ENCODE results near the gene GPT2.
A peak's percentile ranks its signal among the peaks of the same experiment; 100 is the strongest.
"Not testable (repeated sequence)": the region's sequence is repeated elsewhere in the genome, so short reads cannot be mapped to it uniquely, and the experiment has no call there.

Gene GPT2

DNA sequence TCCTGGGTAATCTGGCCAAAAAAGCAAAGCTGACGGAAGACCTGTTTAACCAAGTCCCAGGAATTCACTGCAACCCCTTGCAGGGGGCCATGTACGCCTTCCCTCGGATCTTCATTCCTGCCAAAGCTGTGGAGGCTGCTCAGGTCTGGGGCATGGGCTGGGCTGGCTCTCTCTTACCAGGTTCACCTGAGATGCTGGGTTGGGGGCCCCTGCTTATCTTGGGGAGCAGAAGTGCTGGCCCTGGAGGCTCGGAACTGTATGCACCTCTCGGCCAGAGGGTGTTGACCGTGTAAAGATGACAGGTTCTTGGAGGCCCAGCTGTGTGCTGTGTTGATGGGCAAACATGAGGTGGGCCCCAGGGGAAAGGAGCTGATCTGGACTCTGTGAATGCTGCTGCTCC lies 40.2 kb downstream of the GPT2 start:
- no peak for DNase-seq

DNA sequence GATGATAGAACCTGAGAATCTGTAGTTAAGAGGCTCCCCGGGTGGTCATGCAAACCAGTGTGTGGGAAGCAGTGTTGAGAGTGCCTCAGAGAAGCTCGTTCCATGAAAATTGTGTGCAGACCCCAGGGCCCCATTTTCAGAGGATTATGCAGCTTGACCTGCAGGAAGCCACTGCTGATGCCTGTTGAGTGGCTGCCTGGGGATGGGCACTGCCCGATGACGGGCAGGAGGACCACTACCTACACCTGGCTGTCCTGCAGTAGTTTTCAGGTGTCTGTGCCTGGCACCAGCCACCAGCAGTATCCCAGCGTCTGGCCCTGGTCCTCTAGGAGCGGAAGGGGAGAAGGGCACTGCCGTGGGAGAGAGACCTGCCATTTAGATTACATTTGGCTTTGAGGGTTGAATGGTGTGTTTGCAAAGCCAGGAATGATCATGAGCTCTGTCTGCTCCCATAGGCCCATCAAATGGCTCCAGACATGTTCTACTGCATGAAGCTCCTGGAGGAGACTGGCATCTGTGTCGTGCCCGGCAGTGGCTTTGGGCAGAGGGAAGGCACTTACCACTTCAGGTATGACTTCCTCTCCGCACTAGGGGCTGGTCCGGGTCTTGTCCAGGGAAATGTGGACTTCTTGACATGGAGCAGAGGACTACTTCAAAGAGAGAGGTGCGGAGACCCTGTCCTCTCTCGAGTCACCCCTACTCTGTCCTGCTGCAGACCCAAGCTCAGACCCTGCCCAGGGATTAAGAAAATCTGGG lies 42.5 kb downstream of the GPT2 start:
- no peak for DNase-seq

DNA sequence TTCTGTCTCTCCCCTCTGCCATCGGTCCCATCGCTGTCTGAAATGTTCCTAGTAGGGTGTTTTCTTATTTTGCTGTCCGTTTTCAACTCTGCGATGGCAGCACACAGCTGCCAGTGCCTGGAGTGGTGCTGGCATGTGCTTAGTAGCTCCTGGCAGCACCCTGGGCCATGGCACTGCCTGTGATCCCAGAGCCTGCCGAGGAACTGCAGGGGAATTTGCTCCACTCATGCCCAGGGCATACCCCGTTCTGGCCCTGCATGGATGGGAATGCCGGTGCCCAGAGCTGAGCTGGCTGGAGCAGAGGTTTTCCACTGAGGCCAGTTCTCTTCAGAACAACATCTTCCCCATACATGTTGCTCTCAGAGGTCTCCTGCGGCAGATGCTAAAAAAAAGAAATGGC lies 43.1 kb downstream of the GPT2 start:
- DNase-seq: no peak

DNA sequence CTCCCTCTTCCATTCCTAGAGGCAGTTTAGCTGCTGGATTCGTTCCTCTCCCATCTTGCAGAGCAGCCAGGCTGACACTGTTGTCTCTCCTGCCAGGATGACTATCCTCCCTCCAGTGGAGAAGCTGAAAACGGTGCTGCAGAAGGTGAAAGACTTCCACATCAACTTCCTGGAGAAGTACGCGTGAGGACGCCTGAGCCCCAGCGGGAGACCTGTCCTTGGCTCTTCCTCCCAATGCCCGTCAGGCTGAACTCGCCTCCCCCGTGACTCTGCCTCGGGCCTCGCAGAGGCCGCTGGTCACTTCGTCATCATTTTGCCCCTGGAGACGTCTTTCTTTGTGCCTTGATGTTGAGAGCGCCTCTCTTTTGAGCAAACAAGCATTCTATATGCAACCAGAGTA lies 44.6 kb downstream of the GPT2 start:
- no peak for DNase-seq

DNA sequence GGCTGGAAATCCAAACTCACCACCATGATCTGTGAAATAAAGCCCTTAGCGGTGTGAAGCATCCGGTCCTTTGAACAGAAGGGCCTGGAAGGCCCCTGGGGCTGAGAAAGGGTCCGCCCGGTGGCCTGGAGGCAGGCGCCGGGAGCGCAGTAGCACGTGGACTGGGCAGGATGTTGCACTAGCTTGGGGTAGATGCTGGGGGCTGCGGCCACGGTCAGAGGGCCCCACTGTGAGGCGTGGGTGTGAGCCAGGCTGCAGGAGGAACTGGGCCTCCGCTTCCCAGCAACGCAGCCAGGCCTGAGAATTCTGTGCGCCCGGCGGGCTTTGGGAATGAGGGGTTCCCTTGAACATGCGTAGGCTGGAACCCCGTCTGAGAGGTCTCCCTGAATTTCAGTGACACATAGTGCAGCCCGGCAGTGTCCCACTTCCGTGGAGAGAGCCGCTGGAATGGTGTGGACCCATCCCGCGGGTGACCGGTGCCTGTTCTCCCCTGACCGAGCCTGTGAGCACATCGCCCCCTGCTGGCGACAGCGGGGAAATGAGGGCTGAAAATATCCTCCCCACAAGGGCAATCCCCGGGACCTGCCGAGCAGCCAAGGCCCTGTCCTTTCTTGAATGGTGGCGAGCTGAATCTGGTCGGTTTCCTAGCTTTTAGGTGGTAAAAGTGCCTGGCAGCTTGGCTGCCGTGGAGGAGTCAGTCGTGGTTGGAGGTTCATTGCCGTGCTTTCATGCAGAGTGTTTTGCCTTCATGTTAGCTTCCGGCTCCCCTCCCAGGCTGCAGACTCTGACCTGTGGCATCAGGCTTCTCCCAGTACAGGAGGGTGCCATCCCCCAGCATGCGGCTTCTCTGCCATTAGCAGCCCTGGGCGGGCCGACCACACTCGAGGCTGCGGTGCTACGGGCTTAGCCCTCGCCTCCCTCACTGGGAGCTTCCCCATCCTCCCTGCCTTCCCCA lies 45.5 kb downstream of the GPT2 start:
- DNase-seq: peak; percentile 66

DNA sequence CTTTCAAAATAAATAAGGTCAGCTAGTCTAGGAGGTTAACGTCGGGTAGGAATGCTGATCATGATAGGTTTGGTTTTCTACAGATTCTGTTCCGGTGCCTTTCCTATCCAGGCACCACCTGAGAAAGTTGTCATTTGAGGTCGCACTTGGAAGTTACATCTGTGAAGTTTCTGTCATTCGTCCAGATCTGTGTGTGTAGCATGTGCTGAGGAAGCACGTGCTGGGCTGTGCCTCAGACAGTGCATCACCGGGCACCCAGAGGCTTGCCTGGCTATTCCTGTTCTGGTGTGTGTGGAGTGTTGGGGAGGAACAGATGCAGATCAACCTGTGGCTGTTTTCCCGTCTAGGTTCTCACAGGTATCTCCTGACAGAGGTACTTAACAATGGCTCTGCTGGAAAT lies 46.7 kb downstream of the GPT2 start:
- DNase-seq: no peak

DNA sequence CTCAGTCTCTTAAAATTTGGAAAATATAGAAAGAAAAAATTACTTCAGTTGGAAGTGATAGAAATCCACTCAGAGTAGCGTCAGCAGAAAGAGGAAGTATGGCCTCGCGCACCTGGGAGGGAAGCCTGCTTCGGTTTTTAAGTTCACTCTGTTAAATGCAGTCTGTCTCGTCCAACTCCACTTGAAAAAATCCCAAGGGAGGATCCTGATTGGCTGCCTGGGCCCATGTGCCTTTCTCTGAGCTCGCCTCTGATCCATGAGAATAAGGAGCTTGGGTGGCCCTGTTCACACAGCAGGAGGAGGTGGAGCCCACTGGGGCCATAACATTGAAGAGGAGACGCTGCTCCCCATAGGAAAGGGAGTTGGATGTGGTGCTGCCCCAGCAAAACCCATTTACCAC lies 48.6 kb downstream of the GPT2 start:
- DNase-seq: no peak

DNA sequence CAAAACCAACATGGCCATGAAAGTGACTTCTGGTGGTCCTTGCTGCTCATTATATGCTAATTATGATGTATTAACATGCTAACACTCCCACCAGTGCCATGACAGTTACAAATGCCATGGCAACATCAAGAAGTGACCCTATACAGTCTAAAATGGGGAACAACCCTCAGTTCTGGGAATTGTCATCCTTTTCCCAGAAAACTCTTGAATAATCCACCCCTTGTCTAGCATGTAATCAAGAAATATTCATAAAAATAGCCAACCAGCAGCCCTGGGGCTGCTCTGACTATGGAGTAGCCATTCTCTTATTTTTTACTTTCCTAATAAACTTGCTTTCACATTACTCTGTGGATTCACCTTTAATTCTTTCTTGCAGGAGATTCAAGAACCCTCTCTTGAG lies 53.4 kb downstream of the GPT2 start:
- no peak for DNase-seq

DNA sequence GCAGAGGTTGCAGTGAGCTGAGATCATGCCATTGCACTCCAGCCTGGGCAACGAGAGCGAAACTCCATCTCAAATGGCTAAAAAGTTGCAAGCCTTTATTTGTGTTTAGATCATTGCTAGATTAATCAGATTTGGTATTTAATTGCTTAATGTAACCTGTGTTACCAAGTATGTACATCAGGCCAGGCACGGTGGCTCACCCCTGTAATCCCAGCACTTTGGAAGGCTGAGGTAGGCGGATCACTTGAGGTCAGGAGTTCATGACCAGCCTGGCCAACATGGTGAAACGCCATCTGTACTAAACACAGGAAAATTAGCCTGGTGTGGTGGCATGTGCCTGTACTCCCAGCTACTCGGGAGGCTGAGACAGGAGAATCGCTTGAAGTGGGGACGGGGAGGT lies 60.6 kb downstream of the GPT2 start:
- not testable (repeated sequence) for DNase-seq

DNA sequence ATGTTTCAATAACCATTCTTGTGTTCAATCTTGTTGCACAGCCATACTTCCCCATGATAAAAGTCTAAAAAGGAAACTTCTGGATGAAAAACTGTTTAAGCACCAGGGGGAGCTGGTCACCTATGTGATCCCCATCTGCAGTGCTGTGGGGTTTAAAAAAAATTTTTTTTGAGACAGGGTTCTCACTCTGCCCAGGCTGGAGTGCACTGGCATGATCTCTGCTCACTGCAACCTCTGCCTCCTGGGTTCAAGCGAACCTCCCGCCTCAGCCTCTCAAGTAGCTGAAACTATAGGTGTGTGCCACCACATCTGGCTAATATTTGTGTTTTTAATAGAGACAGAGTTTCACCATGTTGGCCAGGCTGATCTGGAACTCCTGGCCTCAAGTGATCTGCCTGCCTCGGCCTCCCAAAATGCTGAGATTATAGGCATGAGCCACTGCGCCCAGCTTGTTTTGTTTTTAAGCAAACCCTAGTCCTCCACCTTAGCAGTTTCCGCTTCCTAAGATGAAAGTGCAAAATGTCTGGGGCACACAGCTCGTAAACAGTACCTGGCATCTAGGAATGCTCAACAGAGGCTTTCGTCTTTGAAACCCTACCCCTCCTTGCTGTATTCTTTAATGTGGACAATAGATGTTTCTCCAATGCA lies 63.9 kb downstream of the GPT2 start:
- peak; percentile 13 for DNase-seq

DNA sequence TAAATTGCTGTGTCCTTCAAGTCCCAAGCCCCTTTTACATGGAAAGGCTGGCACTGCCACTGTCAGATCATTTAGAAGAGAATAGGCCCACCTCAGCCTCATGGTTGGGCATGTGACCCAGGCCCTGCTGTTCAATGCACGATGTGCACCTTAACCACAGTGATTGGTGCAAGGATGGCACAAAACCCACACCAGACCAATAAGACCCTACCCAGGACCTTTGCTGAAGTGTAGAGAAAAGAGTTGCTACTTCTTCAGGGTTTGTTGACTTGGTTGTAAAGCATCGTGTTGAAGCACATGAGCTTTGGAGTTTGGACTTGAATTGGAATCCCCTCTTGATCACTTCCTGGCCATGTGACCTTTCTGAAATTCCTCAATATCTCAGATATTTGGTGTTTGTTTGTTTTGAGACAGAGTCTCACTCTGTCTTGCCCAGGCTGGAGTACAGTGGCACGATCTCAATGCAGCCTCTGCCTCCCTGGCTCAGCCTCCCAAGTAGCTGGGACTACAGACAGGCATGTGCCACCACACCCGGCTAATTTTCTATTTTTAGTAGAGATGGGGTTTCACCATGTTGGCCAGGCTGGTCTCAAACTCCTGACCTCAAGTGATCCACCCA lies 64.5 kb downstream of the GPT2 start:
- no peak for DNase-seq

DNA sequence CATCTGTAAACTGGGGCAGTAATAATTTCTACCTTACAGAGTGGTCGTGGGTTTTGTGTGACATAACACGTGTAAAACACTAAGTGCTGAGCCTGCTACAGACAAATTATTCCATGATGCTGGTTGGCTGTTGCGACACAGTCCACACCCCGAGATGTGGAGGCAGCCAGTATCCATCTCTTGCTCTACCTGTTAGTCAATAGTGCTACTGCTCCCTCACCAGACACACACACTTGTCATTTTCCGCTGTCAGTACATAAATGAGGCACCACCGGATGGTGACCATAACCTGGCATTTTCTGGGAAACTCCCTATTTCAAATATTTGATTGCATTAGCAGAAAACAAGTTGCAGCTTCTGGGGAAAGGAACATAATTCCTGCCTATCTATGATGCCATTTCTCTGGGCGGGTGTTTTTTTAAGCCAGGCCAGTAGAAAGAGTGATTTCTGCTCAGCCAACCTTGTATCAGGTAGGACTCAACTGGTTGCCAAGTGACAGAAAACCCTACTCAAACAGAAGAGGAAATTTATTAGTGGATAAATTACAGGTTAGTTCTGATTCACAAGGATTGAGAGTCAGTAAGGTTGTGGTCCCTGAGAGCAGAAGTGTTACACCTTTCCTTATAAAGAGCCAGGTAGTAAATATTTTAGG lies 65.2 kb downstream of the GPT2 start:
- DNase-seq: peak; percentile 15

DNA sequence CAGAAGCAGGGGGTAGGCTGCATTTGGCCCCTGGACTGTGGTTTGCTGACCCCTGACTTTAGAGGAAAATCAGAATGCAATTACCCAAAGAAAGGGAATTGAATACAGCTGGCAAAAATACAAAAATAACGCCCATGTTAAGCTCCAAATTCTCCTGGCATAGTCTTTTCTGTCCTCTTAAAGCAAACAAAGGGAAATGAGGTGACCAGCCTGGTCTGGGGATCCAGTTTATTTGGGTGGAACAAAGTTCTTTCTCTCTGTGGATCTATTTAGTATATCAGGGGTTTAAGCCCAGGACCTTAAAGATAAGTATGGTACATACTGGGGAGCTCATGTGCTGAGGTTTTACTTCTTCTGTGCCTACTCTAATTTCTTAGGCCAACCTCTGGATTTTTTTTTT lies 65.8 kb downstream of the GPT2 start:
- DNase-seq: no peak

DNA sequence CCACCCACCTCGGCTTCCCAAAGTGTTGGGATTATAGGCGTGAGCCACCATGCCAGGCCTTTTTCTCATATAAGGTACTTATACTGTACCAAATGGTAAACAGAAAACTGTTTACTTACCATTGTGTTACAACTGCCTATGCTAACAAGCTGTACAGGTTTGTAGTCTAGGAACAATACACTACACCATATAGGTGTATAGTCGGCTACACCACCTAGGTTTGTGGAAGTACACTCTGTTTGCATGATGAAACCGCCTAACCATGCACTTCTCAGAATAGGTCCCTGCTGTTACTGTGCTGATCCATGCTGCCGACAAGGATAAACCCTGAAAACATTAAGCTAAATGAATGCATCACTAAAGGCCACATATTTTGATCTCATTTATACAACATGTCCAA lies 70.4 kb downstream of the GPT2 start:
- DNase-seq: no peak

DNA sequence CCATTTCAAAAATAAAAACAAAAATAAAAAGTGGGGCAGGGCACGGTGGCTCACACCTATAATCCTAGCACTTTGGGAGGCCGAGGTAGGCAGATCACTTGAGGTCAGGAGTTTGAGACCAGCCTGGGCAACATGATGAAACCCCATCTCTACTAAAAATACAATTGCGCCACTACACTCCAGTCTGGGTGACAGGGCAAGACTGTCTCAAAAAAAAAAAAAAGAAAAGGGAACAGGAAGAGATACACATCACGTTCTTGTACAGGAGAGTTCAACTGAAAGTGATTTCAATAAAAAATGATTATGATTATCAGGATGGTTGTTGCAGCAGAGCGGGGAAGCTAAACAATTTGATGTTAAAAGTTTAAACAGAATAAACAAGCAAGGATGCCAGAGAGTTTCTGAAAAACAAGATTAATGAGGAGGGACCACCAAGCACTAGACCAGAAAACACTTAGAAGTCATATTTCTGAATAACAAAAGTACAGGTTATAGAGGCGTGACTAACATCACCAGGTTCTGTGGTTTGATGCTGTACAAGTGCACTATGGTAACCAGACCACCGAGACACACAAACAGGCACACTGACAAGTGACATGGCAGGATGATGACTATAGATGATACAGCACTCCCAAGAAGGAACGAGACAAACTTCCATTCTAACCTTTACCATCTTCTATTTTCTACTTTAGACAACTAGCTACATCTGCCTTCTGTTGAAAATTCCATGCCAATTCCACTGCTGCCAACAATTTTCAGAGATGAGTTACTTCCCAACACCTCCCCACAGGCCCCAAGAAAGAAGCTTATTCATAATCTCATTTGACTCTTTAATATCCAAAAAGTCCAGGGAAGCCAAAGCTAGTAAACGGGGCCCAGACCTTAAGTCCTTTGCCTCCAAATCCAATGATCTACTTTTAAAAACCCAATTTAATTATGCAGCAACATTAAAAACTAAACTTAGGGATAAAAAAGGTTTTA lies 77.5 kb downstream of the GPT2 start:
- no peak for DNase-seq

DNA sequence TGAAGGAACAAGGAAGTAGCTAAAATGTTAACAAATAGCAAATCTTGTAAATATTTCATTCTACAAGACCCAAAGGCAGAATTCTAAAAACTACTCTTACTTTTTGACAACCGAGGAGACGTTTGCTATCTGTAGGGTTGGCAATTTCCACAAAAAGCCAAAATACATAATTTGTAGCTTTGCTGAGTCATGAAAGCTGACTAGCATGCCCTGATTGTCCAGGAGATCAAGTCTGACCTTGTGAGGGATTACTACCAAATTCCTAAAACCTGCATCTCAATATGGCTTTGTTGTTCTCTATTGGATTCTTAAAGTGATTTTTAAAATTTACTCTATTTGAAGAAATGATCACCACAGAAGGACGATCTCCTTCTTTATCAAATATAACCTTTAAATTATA lies 78.5 kb downstream of the GPT2 start:
- DNase-seq: no peak

DNA sequence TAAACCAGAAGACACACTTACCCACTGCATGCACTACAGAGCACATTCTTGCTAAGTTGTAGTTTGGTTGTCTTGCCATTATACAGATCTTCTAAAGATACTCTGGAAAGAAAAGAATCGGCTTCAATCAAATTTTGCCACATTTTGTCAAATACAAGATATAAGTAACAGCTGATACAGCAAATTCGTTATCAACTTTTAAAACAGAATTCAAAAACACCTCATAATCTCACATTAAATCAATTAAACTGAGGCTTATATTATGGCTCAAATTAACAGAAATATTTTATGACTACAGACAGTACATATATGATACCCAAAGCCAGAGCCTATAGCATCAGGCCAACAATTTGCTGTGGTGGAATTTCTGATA lies 83.9 kb downstream of the GPT2 start:
- DNase-seq: no peak

DNA sequence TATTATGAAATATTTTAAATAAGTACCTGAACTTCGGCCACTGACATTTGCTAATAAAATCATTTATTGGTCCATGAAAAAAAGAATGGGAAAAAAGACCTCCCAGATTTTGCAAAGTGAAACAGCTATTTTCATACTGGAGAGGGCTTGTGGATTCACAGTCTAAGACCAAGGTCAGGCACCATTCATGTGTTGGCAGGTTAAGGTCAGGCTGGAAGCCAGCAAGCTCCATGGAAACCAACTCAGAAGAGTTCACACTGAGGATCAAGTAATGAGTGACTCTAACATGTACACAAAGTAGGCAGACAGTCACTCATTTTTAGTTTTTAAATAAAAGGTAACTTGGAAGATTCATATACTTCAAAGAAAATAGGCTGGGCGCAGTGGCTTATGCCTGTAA lies 85.9 kb downstream of the GPT2 start:
- DNase-seq: no peak

DNA sequence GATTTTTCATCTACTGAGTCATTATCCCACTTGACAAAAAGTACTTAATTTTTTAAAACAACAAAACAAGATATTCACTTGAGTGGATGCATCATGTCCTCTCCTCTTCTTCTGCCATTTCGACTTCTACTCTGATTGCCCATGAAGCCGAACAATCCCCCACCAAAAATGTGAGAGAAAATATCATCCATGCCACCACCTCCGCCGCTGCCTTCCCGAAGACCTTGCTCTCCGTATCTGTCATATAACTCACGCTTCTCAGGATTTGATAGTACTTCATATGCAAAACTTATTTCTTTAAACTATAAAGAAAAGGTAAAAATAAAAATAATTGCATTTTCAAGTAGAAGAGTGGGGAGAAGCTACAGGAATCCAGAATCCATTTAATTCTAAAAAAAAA lies 87.1 kb downstream of the GPT2 start:
- no peak for DNase-seq

DNA sequence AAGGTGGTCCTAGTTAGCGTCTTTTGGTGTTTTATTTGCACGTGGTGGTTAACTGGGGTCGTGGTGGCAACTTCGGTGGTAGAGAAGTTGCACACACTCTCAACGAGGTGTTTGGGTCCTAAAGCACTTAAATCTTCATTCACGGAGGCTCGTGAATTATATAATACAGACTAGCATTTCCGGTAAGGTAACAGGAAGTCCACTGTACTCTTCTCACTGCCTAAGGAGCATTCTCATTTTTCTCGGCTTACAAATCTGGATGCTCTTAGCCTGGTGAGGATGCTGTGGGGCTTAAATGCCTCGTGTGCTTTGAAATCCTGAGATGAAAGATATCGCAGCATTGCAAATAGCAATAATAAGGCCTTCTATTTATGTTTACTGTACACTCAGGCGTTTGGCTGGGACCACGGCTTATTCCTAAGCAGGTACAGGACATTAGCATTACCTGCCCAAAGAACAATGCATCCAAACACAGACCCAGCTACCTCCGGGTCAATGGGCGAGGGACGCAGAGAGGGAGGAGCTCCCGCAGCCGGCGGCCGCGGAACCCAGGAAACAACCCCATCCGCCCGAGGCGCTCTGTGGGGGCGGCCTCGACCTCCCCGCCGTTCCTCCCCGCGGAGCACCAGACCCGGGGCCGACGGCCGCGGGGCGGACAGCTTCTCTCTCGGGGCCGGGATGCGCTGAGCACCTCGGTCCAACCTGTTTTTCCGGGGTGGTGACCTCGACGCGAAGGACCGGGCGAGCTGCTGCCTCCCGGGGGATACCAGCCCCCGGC lies 88.5 kb downstream of the GPT2 start:
- peak; percentile 50 for DNase-seq
